NCI-H1694 treated with DMSO at 0.1 percent for 48 hours (cell line): ENCODE results near the gene PCBP3.

Experiments used
- DNase-seq: peaks from one replicate; lab custom pipeline; 2025; lab: John Stamatoyannopoulos, UW

The PCBP3 gene

DNA sequence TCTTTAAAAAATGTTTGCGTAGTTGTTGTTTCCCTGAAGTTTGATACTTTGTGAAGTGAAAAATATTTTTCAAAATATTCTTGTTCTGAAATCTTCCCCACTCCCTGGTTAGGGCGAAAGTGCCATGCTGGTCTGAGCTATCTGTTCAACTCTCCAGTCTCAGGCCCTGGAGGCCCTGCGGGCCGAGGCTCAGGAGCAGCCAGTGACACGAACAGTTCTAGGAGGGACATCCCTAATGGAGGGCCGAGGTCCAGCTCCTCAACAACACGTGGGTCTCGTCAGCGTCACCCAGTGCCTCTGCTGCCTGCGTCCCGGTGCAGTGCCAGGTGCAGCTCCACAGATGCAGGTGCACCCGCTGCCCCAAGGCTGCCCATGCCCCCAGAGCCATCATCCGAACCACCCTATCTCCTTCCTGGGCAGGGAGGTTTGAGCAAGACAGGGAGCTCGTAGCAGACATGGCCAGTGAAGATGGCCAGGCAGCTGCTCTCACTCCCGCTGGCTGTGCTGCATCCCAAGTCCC lies 268.3 kb downstream of the PCBP3 start:
- no peak for DNase-seq

DNA sequence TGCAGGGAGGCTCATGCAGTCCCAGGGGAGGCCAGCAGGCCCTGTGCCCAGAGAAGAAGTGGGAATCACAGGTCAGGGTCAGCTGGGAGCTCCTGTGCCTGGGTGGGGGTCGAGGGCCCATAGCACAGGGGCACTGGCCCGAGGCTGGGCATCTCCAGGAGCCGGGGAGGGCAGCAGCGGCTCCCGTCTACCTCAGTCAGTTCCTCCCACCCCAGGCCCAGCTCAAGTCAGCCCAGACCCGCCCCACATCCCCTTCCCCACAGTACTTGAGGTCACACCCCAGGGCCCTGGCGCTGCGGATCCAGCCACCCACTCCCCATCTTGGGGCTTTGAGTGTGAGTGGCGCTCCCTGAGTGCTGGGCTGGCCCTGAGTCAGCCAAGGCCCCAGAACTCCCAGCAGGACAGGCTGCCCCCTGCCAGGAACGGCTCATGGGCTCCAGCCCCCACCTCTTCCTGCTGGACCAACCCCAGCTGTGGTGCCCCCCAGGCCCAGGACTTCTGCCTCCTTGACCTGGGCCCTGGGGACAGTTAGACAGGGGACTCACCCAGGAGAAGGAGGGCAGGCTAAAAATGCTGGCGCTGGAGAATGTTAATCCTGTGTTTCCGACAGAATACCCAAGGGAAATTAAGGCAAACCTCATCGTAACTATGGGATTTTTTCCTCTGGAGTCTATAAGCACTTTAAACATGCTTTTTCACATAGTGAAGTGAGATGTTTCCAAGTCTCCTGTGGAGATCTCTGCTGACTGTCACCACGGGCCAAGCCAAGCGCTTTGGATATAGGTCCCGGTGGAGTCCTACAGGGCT lies 269.3 kb downstream of the PCBP3 start:
- no peak for DNase-seq

DNA sequence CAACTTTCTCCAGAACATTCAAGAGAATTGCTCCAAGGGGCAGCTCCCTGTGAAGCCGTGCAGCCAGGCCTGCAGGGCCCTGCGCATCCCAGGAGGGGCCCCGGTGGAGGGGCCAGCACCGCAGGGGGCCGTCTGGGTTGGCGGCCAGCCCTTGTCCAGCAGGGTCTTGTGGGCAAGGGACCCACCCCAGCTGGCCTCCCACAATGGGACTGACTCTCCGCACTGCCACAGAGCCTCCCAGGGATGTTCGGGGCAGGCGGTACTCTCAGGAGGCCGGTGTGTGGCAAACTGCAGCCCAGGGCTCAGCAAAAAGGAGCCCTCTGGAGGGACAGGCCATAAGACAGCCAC lies 269.9 kb downstream of the PCBP3 start:
- no peak for DNase-seq

DNA sequence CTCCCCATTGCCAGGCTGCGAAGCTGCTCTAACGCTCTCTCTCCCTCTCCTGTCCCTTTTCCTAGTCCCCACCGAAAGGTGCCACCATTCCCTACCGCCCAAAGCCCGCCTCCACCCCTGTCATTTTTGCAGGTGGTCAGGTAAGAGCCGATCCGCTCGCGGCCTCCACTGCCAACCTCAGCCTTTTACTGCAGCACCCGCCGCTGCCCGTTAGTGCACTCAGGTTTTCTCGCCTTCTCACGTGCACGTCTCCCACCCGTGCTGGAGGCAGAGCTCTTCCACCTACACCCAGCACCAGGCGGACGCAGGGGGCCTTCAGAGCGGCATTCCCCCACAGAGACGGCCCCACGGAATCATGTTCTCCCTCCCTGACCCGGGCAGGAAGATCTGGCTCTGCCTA lies 270.4 kb downstream of the PCBP3 start:
- no peak for DNase-seq

DNA sequence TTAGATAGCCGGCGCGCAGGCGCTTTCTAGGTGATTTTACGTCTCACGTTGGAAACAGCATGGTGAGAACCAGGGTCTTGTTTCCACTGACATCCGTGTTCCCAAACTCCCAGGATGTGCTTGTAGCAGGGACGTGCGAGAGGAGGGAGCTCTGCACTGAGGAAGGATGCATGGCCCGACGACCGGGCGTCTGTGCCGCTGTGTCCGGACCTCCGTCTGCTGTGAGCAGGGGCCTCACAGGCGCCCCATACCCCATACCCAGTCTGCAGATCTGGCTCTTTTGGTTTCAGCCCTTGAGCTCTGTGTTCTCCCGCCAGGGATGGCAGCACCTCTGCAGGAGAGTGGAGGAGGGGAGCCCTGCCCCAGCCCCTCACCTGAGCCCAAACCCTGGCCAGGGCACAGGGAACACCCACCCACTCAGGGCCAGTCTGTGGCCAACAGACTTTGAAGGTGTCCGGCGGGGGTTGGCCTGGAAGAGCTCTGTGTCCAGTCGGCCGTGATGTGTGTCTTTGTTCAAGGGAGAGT lies 270.9 kb downstream of the PCBP3 start:
- DNase-seq: no peak

DNA sequence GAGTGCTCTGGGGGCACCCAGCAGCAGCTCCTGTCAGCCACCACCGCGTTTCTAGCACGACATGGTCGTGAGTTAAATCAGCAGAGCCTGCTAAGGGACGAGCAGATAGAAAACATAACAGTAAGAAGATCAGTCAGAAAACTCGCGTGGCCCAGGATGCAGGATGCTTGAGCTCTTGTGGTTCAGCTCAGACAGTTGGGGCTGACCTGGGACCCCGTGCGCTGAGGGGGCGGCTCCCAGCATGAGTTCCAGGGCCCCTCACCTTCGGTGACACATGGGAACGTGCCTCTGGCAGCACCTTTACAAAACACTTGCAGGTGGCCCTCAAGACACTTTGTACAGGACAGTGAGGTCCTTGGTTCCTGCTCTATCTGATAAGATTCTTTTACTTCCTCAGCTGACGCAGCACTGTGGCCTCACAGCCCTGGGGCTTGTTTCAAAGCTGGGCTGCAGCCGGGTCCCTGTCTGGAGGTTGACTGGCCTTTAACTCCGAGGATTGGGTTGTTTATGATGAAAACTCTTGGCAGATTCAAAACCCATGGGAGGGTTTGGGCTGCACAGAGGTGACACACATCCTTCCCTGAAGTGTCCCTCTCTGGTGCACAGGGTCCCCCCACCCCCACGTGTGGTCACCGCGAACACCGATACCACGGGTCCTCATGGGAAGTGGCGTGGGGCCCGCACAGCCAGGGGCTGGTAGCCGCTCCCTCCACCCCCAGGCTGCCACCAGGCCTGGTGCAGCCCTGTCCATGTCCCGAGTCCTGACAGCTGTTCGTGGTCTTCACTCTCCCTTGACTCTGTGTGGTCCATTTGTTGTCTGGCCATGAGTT lies 272.7 kb downstream of the PCBP3 start:
- no peak for DNase-seq

DNA sequence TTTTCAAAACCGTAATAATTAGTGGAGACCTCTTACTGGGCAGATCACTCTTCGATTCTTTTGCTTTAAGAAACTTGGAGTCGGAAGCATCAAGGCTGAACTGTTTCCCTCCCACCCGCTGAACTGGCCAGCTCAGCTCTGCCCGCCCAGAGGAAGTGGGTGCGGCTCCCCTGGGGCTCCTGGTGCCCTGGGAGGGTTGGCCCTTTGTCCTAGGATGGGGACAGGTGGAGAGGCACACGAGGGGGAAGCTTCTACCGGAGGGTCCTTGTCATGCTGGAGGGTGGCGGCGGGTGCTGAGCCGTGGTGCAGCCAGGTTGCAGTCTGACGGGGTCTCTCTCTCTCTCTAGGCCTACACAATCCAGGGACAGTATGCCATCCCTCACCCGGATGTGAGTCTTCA lies 273.7 kb downstream of the PCBP3 start:
- no peak for DNase-seq

DNA sequence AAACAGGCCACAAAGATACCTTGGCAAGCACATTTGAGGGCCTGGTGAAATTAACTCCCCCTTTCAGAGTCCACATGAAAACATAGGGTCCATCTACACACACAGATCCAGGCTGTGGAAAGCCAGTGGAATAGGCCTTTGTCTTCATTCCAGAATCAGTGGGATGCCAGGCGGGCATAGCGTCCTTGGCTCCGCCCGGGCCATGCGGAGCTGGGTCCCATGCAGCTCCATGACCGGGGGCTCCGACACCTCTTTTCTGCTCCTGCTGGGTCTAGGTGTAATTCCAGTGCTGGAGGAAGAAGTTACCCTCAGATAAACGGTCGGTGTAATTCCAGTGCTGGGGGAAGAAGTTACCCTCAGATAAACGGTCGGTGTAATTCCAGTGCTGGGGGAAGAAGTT lies 274.5 kb downstream of the PCBP3 start:
- no peak for DNase-seq

DNA sequence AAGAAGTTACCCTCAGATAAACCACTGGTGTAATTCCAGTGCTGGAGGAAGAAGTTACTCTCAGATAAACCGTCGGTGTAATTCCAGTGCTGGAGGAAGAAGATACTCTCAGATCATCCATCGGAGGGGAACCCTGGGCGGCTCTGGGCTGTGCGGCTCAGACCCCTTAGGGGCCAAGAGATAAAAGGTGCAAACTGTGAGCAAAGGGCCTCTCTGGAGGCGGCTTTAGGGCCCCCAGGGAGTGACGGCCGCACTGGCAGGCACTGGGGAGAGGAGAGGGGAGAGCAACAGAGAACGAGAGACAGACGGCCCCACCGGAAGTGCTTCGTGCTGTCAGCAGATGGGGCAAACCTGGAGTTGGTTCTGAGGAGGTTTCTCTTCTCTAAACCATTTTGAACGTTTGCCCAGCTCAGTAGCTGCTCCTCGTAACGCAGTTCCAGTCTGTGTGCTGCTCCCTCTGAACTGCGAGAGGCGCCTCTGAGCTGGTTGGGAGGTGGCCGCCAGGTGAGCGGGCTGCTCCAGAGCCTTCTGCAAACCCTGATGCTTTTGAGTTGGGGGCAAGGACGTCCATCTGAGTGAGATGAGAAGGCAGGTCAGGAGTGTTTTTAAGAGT lies 275.4 kb downstream of the PCBP3 start:
- no peak for DNase-seq

DNA sequence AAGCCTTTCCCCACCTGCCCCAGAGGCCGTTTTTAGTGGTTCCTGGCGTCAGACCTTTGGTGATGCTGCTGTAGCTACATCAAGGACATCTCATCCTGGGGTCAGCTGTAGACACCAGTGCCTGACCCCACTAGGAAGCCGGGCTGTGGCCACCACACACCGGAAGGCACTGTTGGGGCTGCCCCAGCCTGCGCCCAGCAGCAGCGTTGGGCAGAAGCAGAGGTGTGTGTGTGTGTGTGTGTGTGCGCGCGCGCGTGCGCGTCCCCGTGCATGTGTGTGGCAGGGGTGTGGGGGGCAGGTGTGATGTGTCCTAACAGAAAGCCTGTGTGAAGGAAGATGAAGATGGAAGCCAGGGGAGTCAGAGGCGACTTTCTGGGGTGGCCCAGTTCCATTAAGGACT lies 276.1 kb downstream of the PCBP3 start:
- DNase-seq: no peak

DNA sequence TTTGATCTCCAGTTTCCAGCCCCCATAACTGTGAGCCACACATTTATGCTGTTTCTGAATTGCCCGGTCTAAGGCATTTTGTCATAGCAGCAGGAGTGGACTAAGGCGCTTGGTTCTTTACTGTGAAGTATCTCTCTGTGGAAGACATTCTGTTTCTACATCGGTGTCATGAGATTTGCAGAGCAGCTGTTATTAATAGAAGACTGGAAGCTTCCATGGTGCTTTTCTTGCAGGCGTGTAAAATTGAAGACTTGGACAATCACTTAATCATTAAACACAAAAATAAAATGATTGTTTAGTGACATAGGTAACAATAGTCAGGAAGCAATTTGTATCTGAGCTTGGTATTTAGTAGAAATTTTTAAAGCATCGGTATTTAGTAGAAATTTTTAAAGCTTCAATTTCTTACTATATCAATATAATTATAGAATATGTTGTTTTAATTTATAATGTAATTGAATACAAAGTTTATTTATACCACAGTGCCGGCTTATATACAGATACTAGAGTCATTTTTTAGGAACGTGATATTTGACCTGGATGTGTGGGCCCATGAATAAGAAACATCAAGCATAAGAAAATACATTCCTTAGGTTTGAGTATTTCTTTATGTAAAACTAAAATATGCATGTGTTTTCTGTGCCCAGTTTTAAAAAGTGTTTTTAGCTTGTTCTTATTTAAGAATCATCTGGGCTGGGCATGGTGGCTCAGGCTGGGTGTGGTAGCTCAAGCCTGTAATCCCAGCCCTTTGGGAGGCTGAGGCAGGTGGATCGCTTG lies 277.5 kb downstream of the PCBP3 start:
- DNase-seq: no peak

DNA sequence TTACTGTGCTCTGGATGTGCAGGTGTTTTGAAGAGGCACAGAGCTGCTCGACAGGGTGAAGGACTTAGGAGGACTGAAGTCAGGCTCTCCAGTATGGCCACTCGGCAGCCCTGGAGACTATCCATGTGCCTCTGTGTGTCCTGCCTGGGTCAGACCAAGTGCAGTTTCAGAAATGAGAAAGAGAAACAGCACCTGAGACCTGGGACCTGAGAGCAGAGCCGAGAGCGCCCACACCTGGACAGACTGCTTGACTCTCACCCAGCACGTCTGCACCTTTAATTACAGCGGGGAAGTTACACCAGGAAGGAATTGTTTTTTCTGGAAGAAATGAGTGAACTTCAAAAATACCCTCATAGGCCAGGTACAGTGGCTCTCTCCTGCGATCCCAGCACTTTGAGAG lies 278.4 kb downstream of the PCBP3 start:
- DNase-seq: no peak

DNA sequence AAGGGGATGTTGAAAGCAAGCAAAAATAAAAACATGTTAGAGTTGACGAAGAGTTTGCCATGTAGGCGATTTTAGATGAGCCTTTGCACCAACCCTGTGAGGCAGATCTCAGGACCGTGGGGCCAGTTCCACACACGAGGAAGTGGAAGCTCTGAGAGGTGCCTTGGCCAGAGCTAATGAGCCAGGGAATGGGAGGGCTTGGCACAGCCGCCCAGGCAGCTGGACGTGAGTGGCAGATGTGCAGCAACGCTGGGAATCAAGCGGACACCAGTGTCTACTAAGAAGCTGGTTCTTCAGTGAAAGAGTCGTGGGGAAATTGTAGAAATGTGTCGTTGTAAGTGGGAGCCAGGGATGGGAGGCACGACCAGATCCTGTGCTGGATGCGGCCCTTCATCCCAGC lies 279.1 kb downstream of the PCBP3 start:
- DNase-seq: no peak

DNA sequence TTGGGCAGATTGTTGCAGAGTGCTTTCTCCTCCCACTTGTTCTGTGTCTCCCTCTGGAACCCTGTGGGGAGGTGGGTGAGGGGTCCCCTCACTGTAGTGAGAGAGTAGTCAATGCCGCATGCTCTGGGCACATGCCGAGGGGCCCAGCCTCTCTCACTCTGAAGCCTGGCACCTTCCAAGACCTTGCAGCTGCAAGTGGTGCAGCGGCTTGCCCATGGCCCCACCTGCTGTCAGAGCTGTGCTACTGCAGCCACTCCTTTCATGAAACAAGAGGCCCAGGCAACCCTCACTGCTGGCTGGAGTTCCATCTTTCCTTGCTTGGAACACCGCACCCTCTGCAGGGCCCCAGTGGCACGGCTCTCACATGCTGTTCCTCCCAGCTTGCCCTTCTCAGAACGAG lies 279.6 kb downstream of the PCBP3 start:
- DNase-seq: no peak

DNA sequence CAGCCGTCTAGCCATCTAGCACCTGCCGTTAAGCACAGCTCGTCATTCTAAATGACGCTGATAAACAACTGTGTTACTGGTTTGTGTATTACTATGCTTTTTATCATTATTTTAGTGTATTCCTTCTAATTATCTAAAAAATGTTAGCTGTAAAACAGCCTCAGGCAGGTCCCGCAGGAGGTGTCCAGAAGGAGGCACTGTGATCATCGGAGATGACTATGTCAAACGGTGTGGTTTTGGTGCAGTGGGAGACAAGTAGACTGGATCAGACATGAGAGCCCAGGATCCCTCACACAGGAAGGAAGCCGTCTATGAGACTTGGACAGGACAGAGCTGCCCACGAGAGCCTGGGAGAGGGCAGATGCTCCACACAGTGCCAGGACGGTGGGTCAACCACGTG lies 282.8 kb downstream of the PCBP3 start:
- no peak for DNase-seq

DNA sequence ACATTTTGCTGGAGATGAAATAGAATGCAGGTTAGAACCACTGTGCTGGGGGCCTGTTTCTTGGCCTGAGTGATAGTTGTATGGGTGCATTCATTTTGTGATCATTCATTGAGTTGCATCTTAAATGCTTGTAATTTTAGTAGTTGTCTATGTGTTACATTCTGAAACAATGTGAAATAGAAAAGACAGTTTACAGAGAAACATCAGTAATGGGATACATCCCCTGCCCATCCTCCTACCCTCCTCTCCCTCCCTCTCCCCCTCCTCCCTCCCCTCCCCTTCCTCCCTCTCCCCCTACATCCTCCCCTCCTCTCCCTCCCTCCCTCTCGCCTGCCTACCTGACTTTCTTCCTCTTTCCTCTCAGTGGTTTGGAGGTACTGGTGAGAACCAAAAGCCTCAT lies 283.5 kb downstream of the PCBP3 start:
- no peak for DNase-seq

DNA sequence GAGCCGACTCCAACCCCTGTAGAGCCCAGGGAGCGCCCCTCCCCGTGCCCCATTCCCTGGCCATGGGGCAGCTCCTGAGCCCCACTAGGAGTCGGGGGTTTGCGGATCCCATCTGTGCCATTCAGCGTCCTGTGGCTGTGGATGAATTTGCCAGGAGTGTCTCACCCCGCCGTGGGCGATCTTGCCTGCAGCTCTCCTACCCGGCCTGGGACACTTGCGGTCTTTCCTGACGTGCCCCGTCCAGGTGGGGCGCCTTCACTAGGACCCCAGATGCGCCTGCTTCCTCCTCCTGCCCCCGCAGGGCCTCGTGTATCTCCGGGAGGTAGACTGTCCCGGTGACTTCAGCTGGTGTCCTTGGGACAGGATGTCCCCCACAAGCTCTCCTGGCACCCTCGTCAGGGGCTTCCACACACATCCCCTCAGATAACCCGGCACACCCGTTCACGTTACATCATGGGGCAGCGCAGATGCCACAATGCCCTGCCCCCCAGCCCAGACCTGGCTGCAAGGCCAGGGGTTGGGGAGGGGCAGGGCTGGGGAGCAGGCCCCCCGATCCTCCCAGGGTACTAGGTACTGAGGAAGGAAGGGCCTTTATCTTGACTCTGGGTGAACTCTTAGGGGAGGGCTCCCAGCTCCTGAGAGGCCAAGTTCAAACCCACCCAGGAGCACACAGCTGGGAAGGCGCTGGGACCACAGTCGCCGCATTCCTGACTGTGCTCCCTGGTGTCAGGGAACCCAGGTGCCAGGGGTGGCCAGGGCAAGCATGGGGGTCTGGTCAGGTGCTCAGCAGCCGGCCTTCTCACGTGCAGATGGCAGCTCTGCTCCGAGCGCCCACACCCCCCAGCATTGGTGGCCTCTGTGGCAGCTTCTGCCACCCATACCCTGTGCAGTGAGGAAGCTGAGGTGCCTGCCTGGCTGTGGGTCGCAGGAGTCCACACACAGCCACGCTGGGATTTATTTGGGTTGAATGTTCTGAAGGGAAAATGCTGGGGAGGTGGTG lies 284.6 kb downstream of the PCBP3 start:
- DNase-seq: no peak

DNA sequence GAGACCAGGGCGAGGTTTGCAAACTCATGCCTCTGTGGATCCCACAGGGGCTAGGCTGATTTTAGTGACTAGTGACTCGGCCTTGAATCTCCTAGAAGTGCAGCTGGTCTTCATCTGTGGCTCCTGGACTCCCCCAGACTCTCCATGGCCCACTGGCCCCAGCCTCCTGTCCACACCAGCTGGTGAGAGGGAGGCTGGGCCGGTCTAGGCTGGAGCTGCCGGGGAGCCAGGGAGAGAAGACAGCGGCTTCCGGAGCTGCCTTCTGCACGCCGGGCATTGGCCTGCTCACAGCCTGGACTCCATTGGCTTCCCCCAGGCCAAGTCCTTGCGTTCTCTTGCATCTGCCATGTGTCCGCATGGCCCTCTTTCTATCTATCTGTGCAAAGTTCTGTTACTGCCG lies 285.9 kb downstream of the PCBP3 start:
- no peak for DNase-seq

DNA sequence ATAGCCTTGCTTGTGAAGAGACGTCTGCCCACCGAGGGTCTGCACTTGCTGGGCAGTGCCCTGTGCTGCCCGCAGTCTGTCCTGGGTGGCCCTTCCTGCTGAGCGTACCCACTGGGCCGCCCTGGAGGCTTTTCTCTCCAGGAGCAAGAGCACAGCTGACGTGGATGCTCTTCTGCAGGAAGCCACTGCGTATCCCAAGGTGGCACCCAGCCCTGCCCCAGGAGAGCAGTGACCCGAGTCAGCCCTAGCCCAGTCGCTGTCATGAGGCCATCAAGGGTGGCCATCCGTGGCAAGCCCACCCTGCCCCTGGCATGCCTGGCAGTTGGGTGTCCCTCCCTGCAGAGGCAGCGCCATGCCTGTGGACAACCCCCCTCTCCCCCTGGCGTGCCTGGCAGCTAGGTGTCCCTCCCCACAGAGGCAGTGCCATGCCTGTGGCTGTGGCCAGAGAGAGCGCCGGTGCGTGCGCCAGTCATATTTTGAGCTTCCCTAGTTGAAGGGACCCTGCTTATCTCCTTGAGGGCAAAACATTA lies 286.8 kb downstream of the PCBP3 start:
- DNase-seq: no peak

DNA sequence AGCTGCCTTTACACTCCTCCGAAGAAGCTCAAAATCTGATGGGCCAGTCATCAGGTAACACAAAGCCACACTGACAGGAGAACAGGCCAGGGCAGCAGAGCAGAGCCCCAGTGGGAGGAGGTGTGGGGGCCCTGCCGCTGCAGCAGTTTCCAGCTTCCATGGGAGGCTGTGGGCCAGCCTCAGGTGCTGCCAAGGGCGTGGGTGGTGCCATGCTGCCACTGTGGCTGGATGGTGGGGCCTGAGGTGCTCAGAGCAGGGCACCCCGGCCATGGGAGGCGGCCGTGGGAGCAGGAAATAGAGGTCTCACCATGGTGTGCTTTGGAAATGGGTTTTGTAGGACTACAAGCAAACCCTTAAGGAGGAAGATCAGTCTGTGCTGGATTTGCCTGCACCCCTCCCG lies 287.3 kb downstream of the PCBP3 start:
- no peak for DNase-seq
